ENCODE data around the gene UGT1A9.

Gene UGT1A9

GRCh38 chr2:233780771-233781170 is 109.1 kb downstream of the UGT1A9 start:
- TF ChIP-seq GATA2 (IDR thresholded peaks at IDR 0.05; ENCODE audit: low read depth, low read length) (no peak), GATA3 (IDR thresholded peaks at IDR 0.05; ENCODE audit: low read depth, low read length) (no peak)

DNA sequence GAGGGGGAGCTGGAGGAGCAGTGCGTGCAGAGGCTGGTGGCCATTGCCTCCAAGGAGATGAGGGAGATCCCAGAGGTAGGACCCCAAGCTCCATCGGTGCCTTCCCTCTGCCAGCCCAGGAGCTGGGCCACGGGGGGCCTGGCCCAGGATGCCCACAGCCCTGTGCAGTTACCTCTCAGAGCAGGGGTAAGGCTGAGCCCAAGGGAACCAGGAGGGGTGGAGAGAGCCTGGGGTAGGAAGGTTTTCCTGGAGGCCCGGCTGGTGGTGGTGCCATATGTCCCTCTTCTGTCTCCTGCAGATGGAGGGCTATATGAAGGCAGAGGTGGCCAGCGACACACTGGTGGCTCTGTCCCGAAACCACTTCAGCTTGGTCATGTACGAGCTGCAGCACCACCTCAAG is 117.9 kb downstream of the UGT1A9 start:
- TF ChIP-seq GATA3 (IDR thresholded peaks at IDR 0.05; ENCODE audit: low read depth, low read length), result no peak
- TF ChIP-seq GATA2 (IDR thresholded peaks at IDR 0.05; ENCODE audit: low read depth, low read length), result no peak

- TF ChIP-seq GATA2 (IDR thresholded peaks at IDR 0.05; ENCODE audit: low read depth, low read length) (no peak), GATA3 (IDR thresholded peaks at IDR 0.05; ENCODE audit: low read depth, low read length) (no peak)
Measured at GRCh38 chr2:233791151-233791882, 119.6 kb downstream of the UGT1A9 start.

DNA sequence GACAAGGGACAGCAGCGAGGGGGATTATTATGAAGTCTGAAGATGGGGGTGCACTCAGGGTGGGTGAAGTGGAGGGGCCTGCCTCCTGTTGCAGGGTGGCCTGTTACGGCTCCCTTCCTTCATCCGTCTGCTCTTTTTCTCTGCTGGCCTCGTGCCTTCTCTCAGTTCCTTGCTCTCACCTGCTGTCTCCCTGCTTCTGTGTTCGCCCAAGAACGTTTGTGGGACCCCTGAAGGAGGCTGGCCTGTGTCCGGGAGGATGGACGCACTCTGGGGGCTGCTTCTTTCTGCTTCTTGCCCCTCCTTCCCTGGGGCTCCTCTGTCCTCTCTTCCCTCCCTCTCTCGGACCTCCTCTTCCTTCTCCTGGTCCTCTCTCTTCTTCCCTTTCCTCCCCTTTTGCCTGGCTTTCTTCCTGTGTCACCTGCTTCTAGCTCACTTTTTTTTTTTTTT is 120.2 kb downstream of the UGT1A9 start:
- TF ChIP-seq GATA2 (IDR thresholded peaks at IDR 0.05; ENCODE audit: low read depth, low read length) (no peak), GATA3 (IDR thresholded peaks at IDR 0.05; ENCODE audit: low read depth, low read length) (no peak)

GRCh38 chr2:233792720-233793119 is 121.0 kb downstream of the UGT1A9 start:
- TF ChIP-seq GATA2 (IDR thresholded peaks at IDR 0.05; ENCODE audit: low read depth, low read length) (no peak), GATA3 (IDR thresholded peaks at IDR 0.05; ENCODE audit: low read depth, low read length) (no peak)

DNA sequence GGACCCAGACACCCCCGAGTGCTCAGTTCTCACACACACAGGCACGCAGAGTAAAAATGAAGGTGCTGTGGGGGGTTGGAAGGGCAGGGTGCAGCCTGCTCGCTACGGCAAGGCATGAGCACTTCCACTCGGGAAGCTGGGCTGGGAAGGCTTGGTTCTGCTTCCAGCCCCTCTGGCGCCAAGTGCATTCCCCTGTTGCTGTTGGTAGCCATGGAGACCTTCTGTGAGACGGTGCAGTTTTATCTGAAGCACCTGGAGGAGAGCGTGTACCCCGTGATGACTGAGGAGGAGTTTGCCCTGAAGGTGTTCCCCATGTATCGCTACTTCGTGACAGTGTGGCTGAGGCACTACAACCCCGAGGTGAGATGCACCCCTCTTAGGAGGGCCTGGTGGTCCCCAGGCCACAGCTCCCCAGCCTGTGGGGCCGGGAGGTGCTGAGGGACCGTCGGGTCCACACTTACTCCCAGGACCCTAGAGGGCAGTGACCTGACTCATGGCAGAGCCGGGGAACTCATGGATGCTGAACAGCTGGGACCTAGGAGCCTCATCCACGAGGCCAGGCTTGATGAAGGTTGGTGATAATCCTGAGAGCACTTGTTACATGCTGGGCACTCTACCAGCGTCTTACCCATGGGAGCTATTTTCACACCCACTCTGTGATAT is 121.9 kb downstream of the UGT1A9 start:
- no peak for TF ChIP-seq GATA3 (IDR thresholded peaks at IDR 0.05; ENCODE audit: low read depth, low read length)
- no peak for TF ChIP-seq GATA2 (IDR thresholded peaks at IDR 0.05; ENCODE audit: low read depth, low read length)

- TF ChIP-seq GATA3 (IDR thresholded peaks at IDR 0.05; ENCODE audit: low read depth, low read length), result no peak
- no peak for TF ChIP-seq GATA2 (IDR thresholded peaks at IDR 0.05; ENCODE audit: low read depth, low read length)
Measured at GRCh38 chr2:233794128-233794658, 122.5 kb downstream of the UGT1A9 start.

DNA sequence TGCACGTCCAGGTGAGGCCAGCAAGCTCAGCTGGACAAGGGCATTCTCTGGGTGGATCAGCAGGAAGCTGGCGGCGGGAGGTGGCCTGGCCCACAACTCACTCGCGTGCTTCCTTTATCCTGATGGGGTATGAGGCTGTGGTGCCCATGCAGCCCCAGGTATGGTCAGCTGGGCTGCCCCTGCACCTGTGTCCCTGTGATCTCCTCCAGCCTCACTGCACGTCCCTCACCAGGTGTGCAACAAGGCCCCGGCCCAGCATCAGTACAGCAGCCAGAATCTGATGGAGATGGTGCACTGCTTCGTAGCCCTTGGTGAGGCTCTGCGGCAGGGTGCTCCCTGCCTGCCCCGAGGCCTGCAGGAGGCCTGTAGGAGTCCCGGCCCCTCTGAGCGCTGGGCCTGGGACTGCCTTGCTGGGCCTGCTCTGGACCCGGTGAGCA is 124.1 kb downstream of the UGT1A9 start:
- TF ChIP-seq GATA2 (IDR thresholded peaks at IDR 0.05; ENCODE audit: low read depth, low read length) (no peak), GATA3 (IDR thresholded peaks at IDR 0.05; ENCODE audit: low read depth, low read length) (no peak)

- no peak for TF ChIP-seq GATA3 (IDR thresholded peaks at IDR 0.05; ENCODE audit: low read depth, low read length)
Measured at GRCh38 chr2:233796254-233796653, 124.6 kb downstream of the UGT1A9 start.

DNA sequence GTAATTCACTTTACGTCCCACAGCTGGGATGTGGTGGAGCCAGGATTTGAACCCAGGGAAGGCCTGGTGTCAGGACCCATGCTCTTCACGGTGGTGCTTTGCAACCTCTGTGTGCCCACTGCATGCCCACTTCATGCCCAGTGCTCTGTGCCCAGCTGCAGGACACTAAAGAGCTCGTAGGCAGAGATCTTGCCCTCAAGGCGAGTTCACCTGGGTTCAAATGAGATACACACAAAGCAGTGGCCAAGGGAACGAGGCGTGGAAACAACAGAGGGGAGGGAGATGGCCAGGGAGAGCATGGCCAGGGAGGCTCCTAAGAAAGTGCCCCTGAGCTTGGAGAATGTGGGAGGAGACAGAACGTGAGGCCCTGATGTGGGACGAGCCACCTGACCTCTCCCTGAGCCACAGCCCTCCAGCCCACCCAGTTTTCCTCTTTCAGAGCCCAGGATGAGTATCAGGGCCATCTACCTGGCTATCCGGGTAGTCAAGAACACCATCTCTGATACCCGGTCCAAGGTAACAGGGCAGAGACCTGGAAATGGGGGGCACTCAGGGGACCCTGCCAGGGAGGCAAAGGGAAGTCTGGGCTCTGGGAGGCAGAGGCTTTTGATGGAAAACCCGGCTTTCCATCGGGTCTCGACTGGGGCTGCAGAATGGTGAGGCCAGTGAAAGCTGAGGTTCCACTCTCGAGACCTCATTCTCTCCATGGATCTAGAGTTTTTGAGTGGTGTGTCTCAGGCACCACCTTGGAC is 126.8 kb downstream of the UGT1A9 start:
- TF ChIP-seq GATA2 (IDR thresholded peaks at IDR 0.05; ENCODE audit: low read depth, low read length) (no peak), GATA3 (IDR thresholded peaks at IDR 0.05; ENCODE audit: low read depth, low read length) (no peak)

- no peak for TF ChIP-seq GATA3 (IDR thresholded peaks at IDR 0.05; ENCODE audit: low read depth, low read length)
- no peak for TF ChIP-seq GATA2 (IDR thresholded peaks at IDR 0.05; ENCODE audit: low read depth, low read length)
Measured at GRCh38 chr2:233799087-233799665, 127.5 kb downstream of the UGT1A9 start.

- TF ChIP-seq GATA3 (IDR thresholded peaks at IDR 0.05; ENCODE audit: low read depth, low read length) (no peak), GATA2 (IDR thresholded peaks at IDR 0.05; ENCODE audit: low read depth, low read length) (no peak)
Measured at GRCh38 chr2:233799716-233800115, 128.0 kb downstream of the UGT1A9 start.

GRCh38 chr2:233800208-233800607 is 128.5 kb downstream of the UGT1A9 start:
- TF ChIP-seq GATA3 (IDR thresholded peaks at IDR 0.05; ENCODE audit: low read depth, low read length), result no peak
- TF ChIP-seq GATA2 (IDR thresholded peaks at IDR 0.05; ENCODE audit: low read depth, low read length), result no peak

Measured in SH-SY5Y (cell line).